GM18907 (cell line): Measurements from ENCODE around the gene NGLY1.

Source experiments
- ATAC-seq: cut with Tn5 transposase; IDR thresholded peaks from one replicate; pipeline ENCODE4 v1.9.1; 2021; ENCODE audit warnings: mild to moderate bottlenecking, moderate library complexity; ENCODE audit not compliant: unreplicated experiment

Gene NGLY1

DNA sequence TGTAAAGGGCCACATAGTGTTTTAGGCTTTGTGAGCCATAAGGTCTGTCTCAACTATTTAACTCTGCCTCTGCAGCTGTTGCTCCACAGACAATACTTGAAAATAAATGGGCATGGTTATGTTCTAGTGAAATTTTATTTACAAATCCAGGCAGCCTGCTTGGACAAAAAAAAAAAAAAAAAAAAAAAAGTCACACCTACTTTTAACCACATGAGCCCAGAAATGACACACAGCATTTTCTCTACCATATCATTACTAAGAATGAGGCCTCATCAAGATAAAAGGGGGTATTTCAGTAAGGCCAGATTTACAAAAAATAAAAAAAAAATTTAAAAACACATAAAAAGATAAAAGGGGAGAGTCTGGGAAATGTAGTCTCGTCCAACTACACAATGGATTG, 1.7 kb upstream of the NGLY1 start:
- ATAC-seq = no peak

DNA sequence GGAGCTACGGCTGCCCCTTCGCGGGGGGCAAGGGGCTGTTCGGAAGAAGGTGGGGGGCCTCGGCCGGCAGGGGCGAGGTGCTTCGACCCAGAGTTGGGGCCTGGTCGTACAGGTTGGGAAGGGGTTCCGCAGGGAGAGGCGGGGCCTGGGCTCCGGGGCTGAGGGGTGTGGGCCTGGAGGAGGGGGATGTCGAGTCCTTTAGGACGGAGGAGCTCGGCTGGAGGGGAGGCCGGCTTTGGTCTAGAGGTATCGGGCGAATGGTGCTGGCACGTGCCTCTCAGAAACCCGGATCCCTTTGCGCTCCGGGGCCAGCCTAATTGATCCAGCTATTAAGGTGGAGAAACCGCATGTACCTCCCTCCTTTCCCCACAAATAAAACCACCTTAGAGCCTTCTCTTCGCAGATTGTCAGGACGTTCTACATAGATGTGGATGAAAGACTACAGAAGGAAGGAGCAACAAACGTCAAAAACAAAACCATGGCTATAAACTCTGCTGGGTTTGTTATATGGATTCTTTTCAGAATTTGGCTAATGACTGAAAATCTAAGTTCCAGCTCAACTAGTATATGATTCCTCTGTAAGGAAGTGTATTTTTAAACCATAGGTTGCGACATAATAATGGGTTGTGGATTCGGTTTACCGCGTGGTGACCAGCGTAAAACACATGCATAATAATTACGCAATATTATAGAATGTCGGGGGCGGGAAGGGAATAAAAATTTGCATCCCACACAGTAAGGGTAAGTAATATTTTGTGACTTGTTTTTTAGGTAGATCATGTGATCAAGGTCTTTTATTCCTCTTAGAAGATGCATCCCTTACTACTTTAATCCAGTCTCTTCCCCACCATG, 644 bp upstream of the NGLY1 start:
- peak; percentile 35 for ATAC-seq

DNA sequence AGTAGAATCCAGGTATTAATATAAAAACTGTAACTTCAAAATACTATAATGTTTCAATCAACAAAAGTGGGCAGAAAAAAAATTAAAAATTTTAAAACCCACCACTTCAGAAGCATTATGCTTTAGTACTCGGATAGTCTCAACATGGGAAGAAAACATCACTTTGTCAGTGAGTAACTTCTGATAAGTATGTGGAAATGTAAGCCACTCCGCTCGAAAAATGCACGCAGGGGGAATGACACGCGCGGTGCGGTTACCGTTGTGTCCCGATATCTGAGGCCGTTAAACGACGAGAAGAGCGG, 656 bp downstream of the NGLY1 start:
- ATAC-seq = no peak

DNA sequence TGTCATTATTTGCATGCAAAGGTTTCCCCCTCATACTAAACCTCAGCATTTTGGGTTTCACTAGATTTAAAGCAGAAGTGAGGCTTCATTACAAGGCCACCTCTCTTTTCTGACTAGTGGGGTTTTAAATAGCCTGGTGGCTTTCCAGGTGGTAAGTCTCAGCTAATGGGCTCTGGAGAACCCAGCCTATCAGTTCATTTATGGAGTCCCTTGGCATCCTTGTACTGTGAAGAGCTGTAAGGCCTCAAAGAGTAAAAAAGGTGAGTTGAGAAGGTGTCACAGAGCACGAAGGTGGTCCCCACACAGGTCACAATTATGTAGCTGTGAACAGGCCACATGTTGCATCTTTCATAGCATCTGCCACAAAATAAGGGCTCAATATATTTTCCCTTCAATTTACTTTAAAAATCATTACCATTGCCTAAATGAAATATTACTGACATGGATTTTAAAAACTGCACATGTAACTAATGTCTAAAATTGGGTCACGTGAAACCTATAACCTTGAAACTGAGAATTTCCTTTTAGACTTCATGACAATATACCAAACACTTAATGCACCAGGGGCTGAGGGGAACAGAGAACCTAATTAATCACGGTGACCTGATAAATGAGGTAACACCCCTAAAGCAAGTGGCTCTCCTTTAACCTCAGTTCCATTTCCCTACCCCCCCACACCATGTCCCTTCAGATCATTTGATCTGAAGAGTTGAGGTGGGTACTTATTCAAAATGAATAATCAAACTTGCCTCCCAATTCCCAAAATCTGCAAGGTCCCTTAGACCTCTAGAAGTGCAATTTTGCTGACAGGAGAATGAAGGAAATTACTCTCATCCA, 1.3 kb downstream of the NGLY1 start:
- peak; percentile 64 for ATAC-seq

DNA sequence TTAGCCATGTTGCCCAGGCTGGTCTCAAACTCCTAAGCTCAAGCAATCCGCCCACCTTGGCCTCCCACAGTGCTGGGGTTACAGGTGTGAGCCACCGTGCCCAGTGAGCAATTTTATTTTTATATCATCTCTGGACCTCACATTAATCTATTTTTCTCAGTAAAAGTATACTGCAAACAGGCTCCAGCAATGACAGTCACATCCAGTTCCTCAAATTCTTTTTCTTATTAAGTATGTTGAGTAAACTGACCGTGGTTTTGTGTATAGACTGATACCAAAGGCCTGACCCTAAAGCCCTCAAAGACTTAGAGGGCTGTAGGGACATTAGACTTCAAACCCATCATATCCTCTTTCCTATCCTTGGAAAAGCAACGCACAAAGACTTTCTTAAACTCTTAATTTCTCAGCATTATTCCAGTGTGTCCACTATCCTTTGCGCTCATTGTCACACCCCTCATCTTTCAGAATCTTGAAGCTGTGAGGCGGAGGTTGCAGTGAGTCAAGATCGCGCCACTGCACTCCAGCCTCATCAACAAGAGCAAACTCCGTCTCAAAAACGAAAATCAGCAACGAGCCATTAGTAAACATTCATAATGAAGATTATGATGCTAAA, 2.0 kb downstream of the NGLY1 start:
- ATAC-seq = peak; percentile 0

DNA sequence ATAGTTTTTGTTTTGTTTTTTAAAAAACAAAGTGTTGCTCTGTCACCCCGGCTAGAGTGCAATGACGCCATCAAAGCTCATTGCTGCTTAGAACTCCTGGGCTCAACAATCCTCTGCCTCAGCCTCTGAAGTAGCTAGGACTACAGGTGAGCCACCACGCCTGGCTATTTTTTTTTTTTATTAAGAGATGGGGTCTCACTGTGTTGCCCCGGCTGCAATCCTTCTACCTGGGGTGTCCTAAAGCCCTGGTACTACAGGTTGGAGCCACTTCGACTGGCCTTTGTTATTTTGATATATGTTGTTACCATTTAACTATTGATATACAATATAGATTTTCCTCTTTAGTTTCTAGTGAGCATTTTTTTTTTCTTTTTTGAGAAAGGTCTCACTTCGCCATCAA, 2.6 kb downstream of the NGLY1 start:
- no peak for ATAC-seq

DNA sequence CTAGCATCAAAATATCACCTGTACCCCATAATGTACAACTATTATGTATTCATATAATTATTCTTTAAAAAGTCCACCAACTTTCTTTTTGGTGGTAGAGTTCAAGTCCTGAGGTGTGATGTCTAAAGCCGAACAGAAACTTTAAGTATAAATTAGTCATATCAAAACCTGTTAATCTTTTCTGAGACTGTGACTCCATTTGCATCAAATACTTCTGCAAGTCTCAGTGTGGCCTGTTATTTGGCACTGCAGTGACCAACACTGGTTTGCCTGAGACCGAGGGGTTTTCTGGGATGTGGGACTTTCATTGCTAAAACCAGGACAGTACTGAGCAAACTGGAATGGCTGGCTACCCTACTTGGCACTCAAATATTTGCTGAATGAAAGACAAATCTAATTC, 7.3 kb downstream of the NGLY1 start:
- peak; percentile 62 for ATAC-seq

DNA sequence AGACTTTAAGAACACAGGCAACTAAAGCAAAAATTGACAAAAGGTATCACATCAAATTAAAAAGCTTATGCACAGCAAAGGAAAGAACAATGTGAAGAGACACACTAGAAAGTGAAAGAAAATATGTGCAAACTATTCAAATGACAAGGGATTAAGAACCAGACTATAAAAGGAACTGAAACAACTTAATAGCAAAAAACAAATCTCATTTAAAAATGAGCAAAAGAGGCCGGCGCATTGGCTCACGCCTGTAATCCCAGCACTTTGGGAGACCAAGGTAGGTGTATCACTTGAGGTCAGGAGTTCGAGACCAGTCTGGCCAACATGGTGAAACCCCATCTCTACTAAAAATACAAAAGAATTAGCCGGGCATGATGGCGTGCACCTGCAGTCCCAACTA, 14.4 kb downstream of the NGLY1 start:
- peak; percentile 95 for ATAC-seq

DNA sequence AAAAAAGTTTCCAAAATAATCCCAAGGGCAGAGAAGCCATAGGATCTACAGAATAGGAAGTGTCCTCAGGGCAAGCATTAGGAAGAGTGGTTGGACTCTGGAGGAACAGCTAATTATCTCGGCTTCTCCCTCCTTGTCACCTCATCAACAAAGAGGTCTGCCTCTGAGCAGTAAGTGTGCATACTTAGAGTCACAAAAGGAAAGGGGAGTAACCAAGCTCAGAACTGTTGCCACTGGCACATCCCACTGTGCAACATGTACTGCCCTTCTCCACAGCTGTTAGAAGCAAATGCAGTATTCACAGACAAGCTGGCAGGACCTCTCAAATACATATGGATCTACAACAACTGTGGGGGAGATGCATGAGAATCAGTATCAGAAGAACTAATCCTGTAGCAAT, 31.5 kb downstream of the NGLY1 start:
- ATAC-seq = no peak

DNA sequence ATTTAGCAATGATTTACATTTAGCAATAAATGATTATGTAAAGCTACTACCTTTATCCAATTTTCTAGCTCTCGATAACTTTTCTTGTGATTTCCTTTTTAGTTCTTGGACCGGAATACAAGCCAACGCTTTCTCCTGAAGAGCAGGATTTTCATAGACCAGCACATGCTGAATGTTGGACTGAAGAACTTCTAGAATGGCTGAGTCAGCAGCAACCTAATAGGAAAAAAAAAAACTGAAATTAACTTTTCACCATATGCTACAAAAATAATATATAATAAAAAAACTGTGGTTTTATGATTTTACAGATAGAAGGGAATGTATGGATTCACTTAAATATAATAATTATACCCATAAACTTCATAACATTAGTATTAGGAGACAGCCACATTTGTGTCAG, 32.2 kb downstream of the NGLY1 start:
- no peak for ATAC-seq

DNA sequence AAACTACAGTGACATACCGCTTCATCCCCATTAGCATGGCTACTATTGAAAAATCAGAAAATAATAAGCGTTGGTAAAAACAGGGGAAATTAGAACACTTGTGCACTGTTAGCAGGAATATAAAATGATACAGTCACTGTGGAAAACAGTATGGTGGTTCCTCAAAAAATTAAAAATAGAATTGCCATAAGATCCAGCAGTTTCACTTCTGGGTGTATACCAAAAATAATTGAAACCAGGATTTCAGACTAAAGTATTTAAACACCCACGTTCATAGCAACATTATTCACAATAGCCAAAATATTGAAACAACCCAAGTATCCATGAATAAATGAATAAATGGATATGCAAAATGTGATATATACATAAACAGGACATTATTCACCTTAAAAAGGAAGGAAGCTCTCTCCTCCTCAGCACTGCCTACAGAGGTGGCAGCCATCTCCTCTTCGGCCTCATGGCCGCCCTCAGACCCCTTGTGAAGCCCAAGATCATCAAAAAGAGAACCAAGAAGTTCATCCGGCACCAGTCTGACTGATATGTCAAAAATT, 34.1 kb downstream of the NGLY1 start:
- ATAC-seq = no peak

DNA sequence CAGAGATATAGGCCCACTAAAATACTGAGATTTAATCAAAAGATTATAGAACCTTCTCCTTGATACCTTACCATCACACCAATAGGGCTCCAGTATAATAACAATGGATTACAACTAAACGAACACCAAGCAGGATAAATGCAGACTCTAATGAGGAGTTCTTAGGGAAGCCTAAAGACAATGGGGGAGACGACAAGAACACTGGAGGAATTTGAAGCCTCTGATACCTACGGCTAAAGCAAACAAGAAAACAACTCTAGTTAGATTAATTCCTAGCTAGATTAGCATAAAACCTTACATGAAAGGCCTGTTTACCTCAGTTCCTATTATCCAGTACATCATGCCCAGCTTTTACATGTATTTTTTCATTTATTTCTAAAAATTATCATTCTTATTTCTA, 35.1 kb downstream of the NGLY1 start:
- no peak for ATAC-seq

DNA sequence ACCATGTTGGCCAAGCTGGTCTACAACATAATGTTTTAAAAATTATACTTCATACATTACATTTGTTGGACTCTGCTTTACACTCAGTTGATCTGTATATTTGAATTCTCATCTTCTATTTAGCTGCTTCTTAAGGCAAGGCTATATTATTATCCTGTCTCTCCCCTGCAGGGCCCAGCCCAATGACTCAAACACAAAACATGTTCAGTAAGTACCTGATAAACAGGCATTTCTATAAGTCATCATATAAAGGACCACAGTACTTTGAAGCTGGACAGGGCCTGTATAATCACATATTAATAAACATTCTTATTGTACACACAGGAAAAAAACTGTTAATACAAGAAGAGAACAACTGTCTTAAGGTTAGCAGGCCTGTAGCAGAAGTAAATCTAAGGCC, 36.2 kb downstream of the NGLY1 start:
- no peak for ATAC-seq

DNA sequence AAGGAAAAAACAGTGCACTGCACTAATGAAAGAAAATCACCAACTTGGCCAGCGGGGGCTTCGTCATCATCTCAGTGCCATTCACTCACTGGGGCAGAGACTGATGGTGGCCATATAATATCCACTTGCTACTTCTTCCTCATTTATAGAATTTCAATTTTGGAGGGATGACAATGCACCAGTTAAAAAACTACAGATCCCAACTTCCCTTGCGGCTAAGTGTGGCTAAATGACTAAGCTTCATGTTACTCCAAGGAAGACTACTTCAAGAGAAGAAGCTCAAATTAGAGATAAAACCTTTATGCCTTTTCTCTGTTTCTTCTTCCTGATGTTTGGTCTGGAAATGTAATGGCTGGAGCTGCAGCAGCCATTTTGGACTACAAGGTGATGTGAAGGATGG, 38.8 kb downstream of the NGLY1 start:
- no peak for ATAC-seq

DNA sequence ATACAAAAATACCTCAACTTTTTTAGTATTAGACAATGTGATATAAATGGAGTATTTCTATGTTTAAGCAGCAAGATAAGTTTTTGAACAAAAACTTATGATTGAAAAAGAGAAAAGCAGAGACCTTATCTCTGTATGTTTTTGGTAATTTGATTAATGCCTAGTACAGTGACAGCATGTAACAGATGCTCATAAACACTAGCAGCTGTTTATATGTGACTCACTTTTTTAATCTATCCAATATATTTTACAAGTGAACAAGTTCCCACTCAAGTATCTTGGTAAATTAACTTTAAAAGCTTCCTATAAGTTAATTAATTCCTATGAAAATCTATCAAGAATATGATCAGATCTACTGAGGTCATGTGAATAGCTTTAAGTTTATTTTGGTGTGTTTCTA, 55.1 kb downstream of the NGLY1 start:
- ATAC-seq = no peak

DNA sequence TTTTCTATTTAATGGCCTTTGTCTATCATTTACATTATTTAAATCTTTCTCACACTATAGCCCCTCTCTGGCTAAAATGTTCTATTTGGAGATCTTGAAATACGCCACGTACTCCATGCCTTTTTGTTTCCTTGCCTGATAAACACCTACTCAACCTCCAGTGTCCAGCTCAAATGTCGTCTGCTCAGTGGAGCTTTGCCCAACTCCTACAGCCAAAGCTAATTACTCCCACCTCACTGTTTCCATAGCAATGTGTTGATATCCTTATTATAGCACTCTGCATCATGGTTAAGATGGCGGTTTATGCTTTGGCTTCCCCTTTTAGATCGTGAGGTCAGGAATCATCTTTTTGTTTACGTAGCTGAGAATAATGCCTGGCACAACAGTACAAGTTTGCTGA, 55.9 kb downstream of the NGLY1 start:
- ATAC-seq = no peak

DNA sequence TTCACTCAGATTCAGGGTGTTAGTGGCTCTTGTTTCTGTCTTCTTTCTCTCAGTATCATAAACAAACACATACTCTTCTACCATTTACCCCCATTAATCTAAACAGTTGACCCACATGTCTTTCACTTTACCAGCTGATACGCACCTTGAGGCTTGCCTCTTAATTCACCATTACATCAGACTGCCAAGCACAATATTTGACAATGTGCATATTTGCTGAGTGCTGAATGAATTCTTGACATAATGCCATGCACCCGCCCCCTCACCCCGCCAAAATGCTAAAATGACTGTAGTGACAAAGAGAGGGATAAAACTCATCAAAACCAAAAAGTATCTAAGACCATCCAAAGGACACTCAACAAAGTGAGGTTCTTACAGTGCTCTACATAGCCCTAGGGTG, 57.4 kb downstream of the NGLY1 start:
- no peak for ATAC-seq

DNA sequence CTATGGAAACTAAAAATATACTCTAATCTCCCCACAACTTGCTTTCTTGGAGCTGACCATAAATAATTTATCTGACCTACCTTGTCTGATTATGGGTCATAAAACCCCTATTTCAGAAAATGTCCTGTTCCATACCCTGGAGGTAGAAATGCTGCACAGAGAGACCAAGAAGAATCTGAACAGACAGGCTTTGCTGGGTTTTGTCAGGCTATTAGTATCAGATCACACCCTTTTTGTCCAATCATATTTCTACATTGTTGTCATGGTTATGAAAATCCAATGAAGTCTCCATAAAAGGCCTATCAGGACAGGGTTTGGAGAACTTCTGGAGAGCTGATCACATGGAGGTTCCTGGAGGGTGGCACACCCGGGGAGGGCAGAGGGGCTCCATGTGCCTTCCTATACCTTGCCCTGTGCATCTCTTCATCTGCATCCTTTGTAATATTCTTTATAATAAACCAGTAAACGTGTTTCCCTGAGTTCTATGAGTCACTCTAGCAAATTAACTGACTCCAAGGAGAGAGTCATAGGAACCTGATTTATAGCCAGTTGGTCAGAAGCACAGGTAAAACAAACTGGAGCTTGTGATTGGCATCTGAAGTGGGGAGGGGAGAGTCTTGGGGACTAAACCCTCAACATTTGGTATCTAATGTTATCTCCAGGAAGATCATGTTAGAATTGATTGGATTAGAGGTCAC, 58.1 kb downstream of the NGLY1 start:
- ATAC-seq = no peak

DNA sequence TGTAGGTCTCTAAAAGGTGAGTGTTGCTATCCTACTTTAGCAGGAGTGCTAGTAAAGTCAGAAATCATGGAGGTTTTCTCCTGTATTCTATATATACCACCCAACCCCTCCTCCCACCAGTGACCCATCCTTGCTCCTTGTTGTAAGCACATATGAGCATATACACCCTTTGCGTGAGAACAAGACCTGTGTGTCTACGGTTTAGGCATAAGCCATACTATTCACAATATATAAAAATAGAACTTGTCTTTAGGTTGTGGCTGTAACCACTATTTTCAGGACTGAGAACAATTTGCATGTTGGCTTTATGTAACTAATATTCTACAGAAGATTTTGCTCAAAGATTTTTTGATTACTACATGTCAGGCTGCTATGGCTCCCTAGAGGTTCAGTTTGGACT, 59.4 kb downstream of the NGLY1 start:
- ATAC-seq = no peak

DNA sequence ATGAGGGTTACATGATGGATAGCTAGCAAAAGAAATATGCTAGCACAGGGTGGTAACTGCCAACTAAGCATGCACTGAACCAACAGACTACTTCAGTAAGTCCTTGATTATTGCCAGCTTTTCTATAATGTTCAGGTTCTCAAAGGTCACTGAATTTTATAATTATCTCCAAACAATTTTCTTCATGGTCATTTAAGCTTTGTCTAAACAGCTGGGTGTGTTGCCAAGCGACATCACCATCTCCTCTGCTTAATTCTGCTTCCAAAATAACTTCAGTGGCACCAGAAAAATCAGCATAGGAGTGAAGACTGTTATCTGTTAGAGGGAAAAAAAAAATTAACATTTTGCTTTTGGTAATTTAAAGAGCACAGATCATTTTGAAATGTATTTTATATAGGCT, 63.9 kb downstream of the NGLY1 start:
- no peak for ATAC-seq

DNA sequence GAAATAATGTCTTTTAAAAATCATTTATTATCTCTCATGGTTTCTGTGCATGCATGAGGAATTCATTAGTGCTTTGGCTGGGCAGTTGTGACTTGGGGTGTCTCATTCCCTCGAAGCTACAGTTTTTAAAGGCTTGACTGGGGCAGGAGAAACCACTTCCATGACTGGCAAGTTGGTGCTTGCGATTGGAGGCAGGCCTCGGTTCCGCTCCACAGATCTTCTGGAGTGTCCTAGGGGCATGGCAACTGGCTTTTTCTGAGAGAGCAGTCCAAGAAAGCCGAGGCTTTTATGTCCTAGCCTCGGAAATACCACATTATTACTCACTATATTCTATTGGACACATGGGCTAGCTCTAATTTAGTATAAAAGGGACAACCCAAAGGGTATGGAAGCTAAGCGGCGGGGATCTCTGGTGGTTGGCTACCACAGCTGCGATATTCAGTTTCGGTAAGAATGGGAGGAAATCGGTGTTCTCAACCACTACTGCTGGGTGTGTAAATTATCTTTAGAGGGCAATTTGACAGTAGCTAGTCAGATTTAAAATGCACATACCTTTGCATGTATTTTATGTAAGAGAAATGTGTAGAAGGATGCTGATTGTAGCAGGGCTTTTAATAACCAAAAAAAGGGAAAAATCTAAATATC, 69.8 kb downstream of the NGLY1 start:
- ATAC-seq = no peak
